Adipose tissue (tissue), 3 donors: ENCODE results near the gene GSTA3. TPM values are rescaled to one million over a fixed set of nuclear protein-coding genes. Genes with fewer than 3 reads are reported as not detected.
"Not testable (repeated sequence)": the region's sequence is repeated elsewhere in the genome, so short reads cannot be mapped to it uniquely, and the experiment has no call there.

Experiments used
- H3K27ac ChIP-seq: one replicate; pipeline ENCODE4 v1.5.1; 2013; ENCODE audit warnings: low read depth, low read length
- WGBS, 3 donors: extraction: QIAGEN DNeasy Blood & Tissue Kit; methylation state at CpG; one replicate each; pipeline ENCODE4 v1.1.7; 2013; 5-methylcytosine and 5-hydroxymethylcytosine counted together
- polyA plus RNA-seq, 3 donors: library from polyadenylated mRNA; stranded (reverse); fragments of 200-250 nt; gene quantifications; one replicate each; pipeline ENCODE4 v1.2.3, GENCODE V29; 2013
- donor health status: healthy with polysubstance abuse.
- donor health status: Bipolar disorder and iron deficiency.
- donor health status: healthy.

Gene GSTA3
- polyA plus RNA-seq, 3 donors: 0.45 TPM; not detected in 2

DNA sequence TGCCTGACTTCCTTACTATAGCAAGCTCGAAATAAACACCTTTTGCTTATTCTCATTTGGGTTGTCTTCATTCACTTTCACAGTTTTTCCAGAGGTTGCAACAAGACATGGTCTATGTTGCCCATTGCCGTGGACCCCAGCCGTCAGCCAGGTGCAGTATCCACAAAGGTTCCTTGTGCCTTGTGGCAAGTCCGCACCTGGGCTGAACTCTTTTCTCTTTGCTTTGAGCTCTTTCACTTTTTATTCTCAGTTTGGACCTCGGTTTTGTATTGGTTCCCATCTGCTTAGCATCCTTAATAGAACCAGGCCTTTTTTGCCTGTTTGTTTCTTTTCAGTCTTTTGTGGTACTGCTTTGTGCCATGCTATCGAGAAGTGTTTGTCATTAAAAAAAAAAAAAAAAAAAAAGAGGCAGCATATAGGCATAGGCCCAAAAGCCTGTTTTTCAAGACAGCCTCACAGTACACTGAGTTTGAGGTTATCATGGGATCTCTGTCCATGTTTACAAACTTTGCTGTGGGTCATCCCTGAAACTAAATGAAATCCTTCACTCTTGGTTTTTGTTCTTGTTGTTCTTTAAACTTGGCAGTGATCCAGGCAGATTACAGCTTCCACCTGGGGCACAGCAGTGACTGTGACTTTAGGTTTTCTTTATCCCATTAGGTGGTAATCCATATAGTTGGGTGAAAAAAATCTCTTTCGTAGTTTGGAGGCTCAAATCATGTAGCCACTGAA, 33.3 kb downstream of the GSTA3 start:
- 83 to 89% (median 84%) methylated on average over 7 of the region's 7 CpGs for WGBS, 3 donors

DNA sequence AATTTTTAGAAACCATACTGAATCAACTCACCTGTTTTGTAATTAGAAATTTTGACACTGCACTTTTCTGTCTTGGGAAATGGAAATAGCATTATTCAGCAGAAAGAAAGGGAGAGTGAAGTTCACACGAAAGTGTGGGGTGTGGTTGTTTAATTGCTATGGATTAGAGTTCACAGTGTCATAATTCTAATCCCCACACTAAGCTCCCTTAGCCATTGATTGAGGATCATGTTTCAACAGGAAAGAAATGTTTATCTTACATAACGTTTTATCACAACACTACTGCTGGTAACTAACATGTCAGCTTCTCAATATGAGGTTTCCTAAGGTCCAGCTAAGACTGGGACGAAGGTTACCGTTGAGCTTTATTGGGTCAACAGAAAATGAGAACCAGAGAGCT, 37.5 kb downstream of the GSTA3 start:
- no peak overlapping the region for H3K27ac ChIP-seq
- 26 to 58% (median 45%) methylated on average over 4 of the region's 4 CpGs for WGBS, 3 donors

More for the DNA sequence above, 33.3 kb downstream of the GSTA3 start:
- no peak overlapping the region for H3K27ac ChIP-seq

GRCh38 chr6:52871621-52872020, 37.9 kb downstream of the GSTA3 start:
- WGBS, 3 donors: 63 to 71% (median 67%) methylated on average over 3 of the region's 3 CpGs
- no peak overlapping the region for H3K27ac ChIP-seq

GRCh38 chr6:52870335-52871091, 39.0 kb downstream of the GSTA3 start:
- 76 to 91% (median 79%) methylated on average over 3 of the region's 3 CpGs for WGBS, 3 donors
- not testable (repeated sequence) for H3K27ac ChIP-seq

- H3K27ac ChIP-seq: not testable (repeated sequence)
- 65 to 70% (median 70%) methylated on average over 5 of the region's 5 CpGs for WGBS, 3 donors
Measured at GRCh38 chr6:52868899-52869298, 40.6 kb downstream of the GSTA3 start.

GRCh38 chr6:52868240-52868639, 41.3 kb downstream of the GSTA3 start:
- no peak overlapping the region for H3K27ac ChIP-seq
- WGBS, 3 donors: 85 to 89% (median 88%) methylated on average over 1 of the region's 1 CpG

DNA sequence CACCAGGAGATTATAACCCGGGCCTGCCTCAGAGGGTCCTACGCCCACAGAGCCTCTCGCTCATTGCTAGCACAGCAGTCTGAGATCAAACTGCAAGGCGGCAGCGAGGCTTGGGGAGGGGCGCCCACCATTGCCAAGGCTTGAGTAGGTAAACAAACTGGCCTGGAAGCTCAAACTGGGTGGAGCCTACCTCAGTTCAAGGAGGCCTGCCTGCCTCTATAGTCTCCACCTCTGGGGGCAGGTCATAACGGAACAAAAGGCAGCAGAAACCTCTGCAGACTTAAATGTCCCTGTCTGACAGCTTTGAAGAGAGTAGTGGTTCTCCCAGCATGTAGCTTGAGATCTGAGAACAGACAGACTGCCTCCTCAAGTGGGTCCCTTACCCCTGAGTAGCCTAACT, 48.3 kb downstream of the GSTA3 start:
- not testable (repeated sequence) for H3K27ac ChIP-seq

DNA sequence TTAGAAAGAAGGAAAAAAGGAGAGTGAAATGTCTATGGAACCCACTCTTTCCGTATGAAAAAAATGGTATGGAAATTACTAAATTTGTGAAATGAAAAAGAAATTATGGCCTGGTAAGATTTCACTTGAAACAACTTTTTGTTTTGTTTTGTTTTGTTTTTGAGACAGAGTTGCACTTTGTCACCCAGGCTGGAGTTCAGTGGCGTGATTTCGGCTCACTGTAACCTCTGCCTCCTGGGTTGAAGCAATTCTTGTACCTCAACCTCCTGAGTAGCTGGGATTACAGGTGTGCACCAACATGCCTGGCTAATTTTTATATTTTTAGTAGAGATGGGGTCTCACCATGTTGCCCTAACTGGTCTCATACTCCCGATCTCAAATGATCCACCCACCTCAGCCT, 51.1 kb downstream of the GSTA3 start:
- H3K27ac ChIP-seq: no peak overlapping the region
- 85 to 93% (median 87%) methylated on average over 4 of the region's 4 CpGs for WGBS, 3 donors

More for the DNA sequence above, 48.3 kb downstream of the GSTA3 start:
- 44 to 89% (median 88%) methylated on average over 7 of the region's 7 CpGs for WGBS, 3 donors

GRCh38 chr6:52856137-52856536, 53.4 kb downstream of the GSTA3 start:
- 10 to 20% (median 13%) methylated on average over 3 of the region's 3 CpGs for WGBS, 3 donors
- H3K27ac ChIP-seq: not testable (repeated sequence)

- WGBS, 3 donors: 85 to 92% (median 86%) methylated on average over 4 of the region's 4 CpGs
- no peak overlapping the region for H3K27ac ChIP-seq
Measured at GRCh38 chr6:52849137-52849536, 60.4 kb downstream of the GSTA3 start.

Other genes starting within 250 kb of the GSTA3 start
- 10 to 100 TPM; 16.9 to 26.2 (median 24.1) TPM for gene TMEM14A, start 238.6 kb downstream of the GSTA3 start, polyA plus RNA-seq
- gene GSTA2, start 146.2 kb downstream of the GSTA3 start, polyA plus RNA-seq: 10 to 100 TPM in 1 of 3 donors, under 1 TPM in 2; 0.16 to 85.8 (median 0.22) TPM
- 10 to 100 TPM in 2 of 3 donors, 1 to 10 TPM in 1; 1.7 to 30.0 (median 12.7) TPM for gene GSTA1, start 105.9 kb downstream of the GSTA3 start, polyA plus RNA-seq
- not detected for gene GSTA5, start 68.9 kb downstream of the GSTA3 start, polyA plus RNA-seq
- 10 to 100 TPM; 18.1 to 45.1 (median 19.5) TPM for gene GSTA4, start 85.6 kb upstream of the GSTA3 start, polyA plus RNA-seq
- gene CILK1, start 152.1 kb upstream of the GSTA3 start, polyA plus RNA-seq: 1 to 10 TPM; 2.6 to 7.8 (median 4.0) TPM
- gene FBXO9, start 155.7 kb upstream of the GSTA3 start, polyA plus RNA-seq: 10 to 100 TPM; 37.9 to 74.0 (median 38.7) TPM
- under 1 TPM in 2 of 3 donors, not detected in 1; 0.10 to 0.22 TPM for gene GCM1, start 239.1 kb upstream of the GSTA3 start, polyA plus RNA-seq